Activated CD4-positive, alpha-beta T cell treated with anti-CD3 and anti-CD28 coated beads, Interleukin-2, amount 10 ng/mL, durations not matched to agents 24 days and 14 days (primary cell): ENCODE measurements around the gene HASPIN. TPM values are rescaled to one million over a fixed set of nuclear protein-coding genes. Genes with fewer than 3 reads are reported as not detected.

ENCODE experiments used
- DNase-seq: peaks from one replicate; pipeline ENCODE4 v3.0.0; 2022
- H3K27ac Mint-ChIP-seq: one replicate; pipeline ENCODE4 v1.8.0; 2022; ENCODE audit warnings: mild to moderate bottlenecking, mixed read lengths
- H3K27me3 Mint-ChIP-seq: one replicate; pipeline ENCODE4 v1.8.0; 2022; ENCODE audit warnings: mixed read lengths
- H3K36me3 Mint-ChIP-seq: one replicate; pipeline ENCODE4 v1.8.0; 2022; ENCODE audit warnings: low read depth, mild to moderate bottlenecking, mixed read lengths
- H3K4me1 Mint-ChIP-seq: one replicate; pipeline ENCODE4 v1.8.0; 2021; ENCODE audit warnings: mixed read lengths
- H3K4me3 Mint-ChIP-seq: one replicate; pipeline ENCODE4 v1.8.0; 2022; ENCODE audit warnings: mild to moderate bottlenecking, moderate library complexity, mixed read lengths
- H3K9me3 Mint-ChIP-seq: one replicate; pipeline ENCODE4 v1.8.0; 2021; ENCODE audit warnings: mixed read lengths
- intact Hi-C: fragments of 100-400 bp; cut with micrococcal nuclease; formaldehyde crosslinking; loops from one replicate; pipeline ENCODE4 v1.15.1; 2023
- total RNA-seq: library from RNA; stranded (reverse); gene quantifications from 2 replicates; pipeline ENCODE4 v1.2.3, GENCODE V29; 2022

Gene HASPIN
- total RNA-seq = 25.1 and 25.3 TPM in 2 replicates

GRCh38 chr17:3723556-3724377 lies at the start of gene HASPIN:
HASPIN (plus strand) TSS chr17:3723903; CDS start chr17:3723936, 33 bp downstream.
- intact Hi-C loops = loop anchor here (1.0 to 5.0 kb wide), 3 partner anchors 12 to 239 kb away; partner anchors contain the start of gene ATP2A3
- Mint-ChIP-seq H3K4me1 (peaks cover 45% of the 10 kb centered on the region), H3K9me3 (no peaks in the 10 kb centered on the region), H3K27me3 (no peaks in the 10 kb centered on the region), H3K27ac (peak within 1 kb of the TSS; percentile 68), H3K4me3 (peak within 1 kb of the TSS; percentile 87), H3K36me3 (peaks cover 60% of the 10 kb centered on the region)
- DNase-seq = peak; percentile 98

GRCh38 chr17:3675886-3676285 lies 47.8 kb upstream of the HASPIN start:
- peaks cover 11% of the 10 kb centered on the region for H3K4me1 Mint-ChIP-seq
- intact Hi-C loops = no loop called here
- H3K9me3 Mint-ChIP-seq = no peaks in the 10 kb centered on the region
- no peak overlapping the region for H3K27ac Mint-ChIP-seq
- no peak overlapping the region for H3K4me3 Mint-ChIP-seq
- H3K36me3 Mint-ChIP-seq = peaks cover 38% of the 10 kb centered on the region
- no peaks in the 10 kb centered on the region for H3K27me3 Mint-ChIP-seq
- no peak for DNase-seq

GRCh38 chr17:3678095-3678820 lies 45.4 kb upstream of the HASPIN start:
- H3K27me3 Mint-ChIP-seq = no peaks in the 10 kb centered on the region
- H3K4me1 Mint-ChIP-seq = peaks cover 19% of the 10 kb centered on the region
- no peak overlapping the region for H3K4me3 Mint-ChIP-seq
- no peaks in the 10 kb centered on the region for H3K9me3 Mint-ChIP-seq
- peaks cover 46% of the 10 kb centered on the region for H3K36me3 Mint-ChIP-seq
- DNase-seq = no peak
- intact Hi-C loops = no loop called here
- no peak overlapping the region for H3K27ac Mint-ChIP-seq

- H3K27me3 Mint-ChIP-seq = no peaks in the 10 kb centered on the region
- no peak overlapping the region for H3K27ac Mint-ChIP-seq
- intact Hi-C loops = no loop called here
- H3K4me1 Mint-ChIP-seq = peaks cover 22% of the 10 kb centered on the region
- peaks cover 45% of the 10 kb centered on the region for H3K36me3 Mint-ChIP-seq
- no peak for DNase-seq
- no peaks in the 10 kb centered on the region for H3K9me3 Mint-ChIP-seq
- H3K4me3 Mint-ChIP-seq = no peak overlapping the region
These were observed 44.7 kb upstream of the HASPIN start for GRCh38 chr17:3678821-3679530.

- H3K9me3 Mint-ChIP-seq = no peaks in the 10 kb centered on the region
- H3K27me3 Mint-ChIP-seq = no peaks in the 10 kb centered on the region
- peak overlapping the region; percentile 68 for H3K27ac Mint-ChIP-seq
- no peak for DNase-seq
- H3K4me3 Mint-ChIP-seq = no peak overlapping the region
- H3K4me1 Mint-ChIP-seq = peaks cover 22% of the 10 kb centered on the region
- peaks cover 45% of the 10 kb centered on the region for H3K36me3 Mint-ChIP-seq
- intact Hi-C loops = loop anchor here (5.0 kb wide), 1 partner anchor 148 kb away; no protein-coding TSS in a partner anchor
These were observed 44.1 kb upstream of the HASPIN start for GRCh38 chr17:3679531-3680126.

GRCh38 chr17:3681057-3681456 lies 42.6 kb upstream of the HASPIN start:
- no peak overlapping the region for H3K4me3 Mint-ChIP-seq
- H3K4me1 Mint-ChIP-seq = peaks cover 22% of the 10 kb centered on the region
- H3K9me3 Mint-ChIP-seq = no peaks in the 10 kb centered on the region
- H3K27ac Mint-ChIP-seq = no peak overlapping the region
- no peak for DNase-seq
- H3K36me3 Mint-ChIP-seq = peaks cover 45% of the 10 kb centered on the region
- no peaks in the 10 kb centered on the region for H3K27me3 Mint-ChIP-seq
- intact Hi-C loops = loop anchor here (5.0 kb wide), 1 partner anchor 146 kb away; no protein-coding TSS in a partner anchor

GRCh38 chr17:3681565-3681964 lies 42.1 kb upstream of the HASPIN start:
- Mint-ChIP-seq H3K36me3 (peaks cover 41% of the 10 kb centered on the region), H3K4me1 (peaks cover 22% of the 10 kb centered on the region), H3K4me3 (no peak overlapping the region), H3K27me3 (no peaks in the 10 kb centered on the region), H3K27ac (peak overlapping the region; percentile 10), H3K9me3 (no peaks in the 10 kb centered on the region)
- no peak for DNase-seq
- intact Hi-C loops = loop anchor here (5.0 kb wide), 1 partner anchor 146 kb away; no protein-coding TSS in a partner anchor

GRCh38 chr17:3682033-3682432 lies 41.7 kb upstream of the HASPIN start:
- intact Hi-C loops = loop anchor here (5.0 kb wide), 1 partner anchor 145 kb away; no protein-coding TSS in a partner anchor
- peak overlapping the region; percentile 10 for H3K27ac Mint-ChIP-seq
- H3K27me3 Mint-ChIP-seq = no peaks in the 10 kb centered on the region
- DNase-seq = no peak
- no peaks in the 10 kb centered on the region for H3K9me3 Mint-ChIP-seq
- no peak overlapping the region for H3K4me3 Mint-ChIP-seq
- peaks cover 41% of the 10 kb centered on the region for H3K36me3 Mint-ChIP-seq
- peaks cover 22% of the 10 kb centered on the region for H3K4me1 Mint-ChIP-seq

- peak overlapping the region; percentile 26 for H3K27ac Mint-ChIP-seq
- intact Hi-C loops = loop anchor here (1.0 to 5.0 kb wide), 2 partner anchors 40 to 144 kb away; partner anchors contain the start of gene HASPIN
- peak; percentile 88 for DNase-seq
These were observed 40.6 kb upstream of the HASPIN start for GRCh38 chr17:3683054-3683511.

GRCh38 chr17:3685174-3685573 lies 38.5 kb upstream of the HASPIN start:
- intact Hi-C loops = no loop called here
- H3K36me3 Mint-ChIP-seq = peaks cover 36% of the 10 kb centered on the region
- H3K27me3 Mint-ChIP-seq = no peaks in the 10 kb centered on the region
- no peak for DNase-seq
- no peaks in the 10 kb centered on the region for H3K9me3 Mint-ChIP-seq
- peaks cover 16% of the 10 kb centered on the region for H3K4me1 Mint-ChIP-seq
- no peak overlapping the region for H3K27ac Mint-ChIP-seq
- H3K4me3 Mint-ChIP-seq = no peak overlapping the region

More at GRCh38 chr17:3683054-3683511, 40.6 kb upstream of the HASPIN start:
- Mint-ChIP-seq H3K36me3 (peaks cover 35% of the 10 kb centered on the region), H3K4me1 (peaks cover 22% of the 10 kb centered on the region), H3K27me3 (no peaks in the 10 kb centered on the region), H3K4me3 (no peak overlapping the region), H3K9me3 (no peaks in the 10 kb centered on the region)

GRCh38 chr17:3688027-3688553 lies 35.6 kb upstream of the HASPIN start:
- intact Hi-C loops = no loop called here
- no peak for DNase-seq
- Mint-ChIP-seq H3K4me3 (no peak overlapping the region), H3K27ac (no peak overlapping the region), H3K9me3 (no peaks in the 10 kb centered on the region), H3K4me1 (peaks cover 15% of the 10 kb centered on the region), H3K36me3 (peaks cover 30% of the 10 kb centered on the region), H3K27me3 (no peaks in the 10 kb centered on the region)

- H3K4me3 Mint-ChIP-seq = no peak overlapping the region
- H3K4me1 Mint-ChIP-seq = peaks cover 16% of the 10 kb centered on the region
- intact Hi-C loops = no loop called here
- H3K9me3 Mint-ChIP-seq = no peaks in the 10 kb centered on the region
- H3K27me3 Mint-ChIP-seq = no peaks in the 10 kb centered on the region
- H3K27ac Mint-ChIP-seq = no peak overlapping the region
- no peak for DNase-seq
- H3K36me3 Mint-ChIP-seq = peaks cover 31% of the 10 kb centered on the region
These were observed 34.8 kb upstream of the HASPIN start for GRCh38 chr17:3688852-3689261.
